Measurements from ENCODE around the gene LYPLAL1.
A peak's percentile ranks its signal among the peaks of the same experiment; 100 is the strongest.
"Not testable (repeated sequence)": the region's sequence is repeated elsewhere in the genome, so short reads cannot be mapped to it uniquely, and the experiment has no call there.

The LYPLAL1 gene

GRCh38 chr1:219163401-219163954, 10.2 kb upstream of the LYPLAL1 start:
- DNase-seq (ENCODE audit: low spot score): no peak

DNA sequence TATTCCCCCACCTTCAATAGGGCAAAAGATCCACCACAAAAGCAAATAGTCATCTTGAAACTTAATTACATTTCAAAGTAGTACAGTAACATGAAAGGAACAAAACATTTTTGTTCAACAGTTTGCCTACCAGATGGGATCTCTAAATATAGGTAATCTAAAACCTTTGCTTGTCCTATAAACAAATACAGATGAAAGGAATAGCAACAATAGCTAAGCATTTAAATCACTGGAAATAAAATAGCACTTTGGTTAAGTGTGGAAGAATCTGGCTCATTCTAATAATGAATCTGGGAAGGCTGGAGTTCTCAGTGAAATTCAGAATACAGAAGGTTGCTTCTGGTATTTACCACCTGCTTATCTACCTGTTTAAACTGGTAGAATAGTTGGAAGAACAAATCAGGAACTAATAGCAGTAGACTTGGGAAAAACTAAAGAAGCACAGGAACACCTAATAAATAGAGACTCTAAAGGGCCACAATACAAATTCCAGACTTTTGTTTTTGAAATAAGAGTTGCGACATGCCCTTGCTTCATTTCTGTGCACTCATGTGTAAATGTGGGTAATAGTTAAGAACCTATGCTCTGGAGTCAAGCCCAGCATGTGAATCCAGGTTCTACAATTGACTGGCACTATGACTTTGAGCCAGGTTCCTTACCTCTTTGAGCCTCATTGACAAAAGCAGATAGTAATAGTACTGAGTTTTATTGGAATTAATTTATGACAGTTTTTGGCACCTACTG, 2.3 kb upstream of the LYPLAL1 start:
- no peak for DNase-seq (ENCODE audit: low spot score)

GRCh38 chr1:219172821-219173220, 857 bp upstream of the LYPLAL1 start:
- DNase-seq (ENCODE audit: low spot score): no peak

DNA sequence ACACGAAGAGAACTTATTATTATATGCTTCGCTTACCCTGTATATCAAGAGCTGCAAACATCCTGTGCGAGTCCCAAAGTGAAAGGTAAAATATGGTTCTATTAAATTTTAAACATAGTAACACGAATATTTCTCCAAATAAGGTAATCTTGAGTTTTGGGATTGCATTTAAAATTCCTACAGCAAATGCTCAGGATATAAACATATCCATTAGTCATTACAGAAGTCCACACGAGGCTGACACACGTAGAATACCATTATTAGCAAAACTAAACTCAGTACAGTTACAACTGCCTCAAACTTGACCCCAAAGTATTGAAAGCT, 282 bp upstream of the LYPLAL1 start:
- DNase-seq (ENCODE audit: low spot score): no peak

DNA sequence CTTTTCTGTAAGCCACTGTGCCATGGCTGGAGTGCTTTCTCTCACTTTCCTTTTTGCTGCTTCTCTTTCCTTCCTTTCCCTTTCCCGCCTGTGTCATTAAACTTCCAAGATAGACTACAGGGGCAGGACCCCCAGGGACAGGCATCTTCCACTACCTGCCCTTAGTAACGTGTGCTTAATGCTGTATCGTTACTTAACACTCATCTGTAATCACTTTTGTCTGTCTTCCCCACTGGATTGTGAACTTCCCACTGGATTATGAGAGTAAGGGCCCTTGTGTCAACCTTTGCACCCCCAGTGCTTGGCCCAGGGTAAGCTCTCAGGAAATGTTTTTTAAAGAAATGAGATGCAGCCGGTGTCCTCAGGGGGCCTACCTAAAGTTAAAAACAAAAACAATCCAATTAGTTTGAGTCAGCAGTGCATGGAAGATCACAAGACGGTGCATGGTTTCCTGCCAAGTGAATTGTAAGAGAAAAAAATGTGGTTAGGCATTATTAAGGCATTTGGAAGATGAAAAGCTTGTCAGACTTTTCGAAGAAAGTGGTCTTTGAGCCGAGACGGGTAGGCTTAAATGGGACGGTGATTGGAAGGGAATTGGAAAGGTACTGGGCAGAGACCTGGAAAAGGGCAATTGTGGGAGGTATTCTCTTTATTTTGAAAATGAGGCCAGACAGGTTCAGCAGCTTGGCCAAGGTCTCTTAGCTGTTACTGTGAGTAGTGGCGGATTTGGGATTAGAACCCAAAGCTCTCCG, 958 bp downstream of the LYPLAL1 start:
- DNase-seq (ENCODE audit: low spot score): peak; percentile 9

- DNase-seq (ENCODE audit: low spot score): no peak
Measured at GRCh38 chr1:219175212-219175564, 1.5 kb downstream of the LYPLAL1 start.

DNA sequence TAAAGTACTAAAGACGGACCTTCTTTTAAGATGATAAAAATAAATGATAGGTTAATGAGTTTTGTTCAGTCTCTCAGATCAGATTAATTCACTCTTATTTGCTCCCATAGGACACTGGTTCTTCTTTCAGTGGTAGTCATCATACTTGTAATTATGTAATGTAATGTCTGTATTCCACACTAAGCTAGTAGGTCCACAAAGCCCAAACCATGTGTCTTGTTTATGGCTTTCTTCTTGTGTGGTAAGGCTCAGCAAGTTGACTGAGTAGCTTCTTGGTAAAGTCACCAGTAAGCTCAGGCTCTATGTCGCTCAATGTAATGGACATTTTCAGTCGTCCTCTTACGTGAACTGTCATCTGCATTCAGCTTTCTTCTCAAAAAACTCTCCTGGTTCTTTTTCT, 2.5 kb downstream of the LYPLAL1 start:
- no peak for DNase-seq (ENCODE audit: low spot score)

DNA sequence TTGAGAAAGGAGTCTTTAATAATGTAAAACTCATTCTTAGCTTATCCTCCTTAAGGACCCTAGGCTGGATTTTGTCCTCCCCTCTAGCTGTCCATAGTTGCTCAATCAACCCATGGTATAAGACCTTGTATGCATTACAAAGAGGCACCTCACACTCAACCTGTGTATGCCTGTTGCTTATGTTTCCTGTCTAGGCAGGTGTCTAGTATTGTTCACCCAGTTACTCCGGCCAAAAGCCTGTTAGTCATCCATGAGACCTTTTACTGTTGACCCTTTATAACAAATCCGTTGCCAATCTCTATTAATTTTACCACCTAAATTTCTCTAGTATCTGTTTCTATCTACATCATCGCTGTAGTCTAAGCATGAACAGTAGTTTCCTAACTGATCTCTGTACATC, 3.7 kb downstream of the LYPLAL1 start:
- DNase-seq (ENCODE audit: low spot score): no peak

DNA sequence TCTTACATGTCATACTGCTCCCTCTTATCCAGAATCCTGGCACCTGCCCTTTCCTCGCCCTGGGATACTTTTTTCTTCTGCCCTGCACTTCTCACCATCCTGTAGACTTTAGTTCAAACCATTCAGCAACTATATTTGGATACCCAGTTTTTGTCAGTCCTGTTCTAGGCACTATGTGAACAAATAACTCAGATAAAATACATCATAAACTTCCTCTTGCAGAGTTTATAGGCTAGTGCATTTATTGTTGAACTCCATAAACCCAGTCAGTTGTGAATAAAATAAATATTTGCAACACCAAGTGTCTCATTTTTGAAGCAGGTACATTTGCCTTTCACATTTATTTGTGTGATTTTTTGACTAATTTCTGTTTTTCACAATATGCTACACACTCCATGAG, 4.3 kb downstream of the LYPLAL1 start:
- no peak for DNase-seq (ENCODE audit: low spot score)

- no peak for DNase-seq (ENCODE audit: low spot score)
Measured at GRCh38 chr1:219179293-219179692, 5.6 kb downstream of the LYPLAL1 start.

- no peak for DNase-seq (ENCODE audit: low spot score)
Measured at GRCh38 chr1:219184337-219184736, 10.7 kb downstream of the LYPLAL1 start.

DNA sequence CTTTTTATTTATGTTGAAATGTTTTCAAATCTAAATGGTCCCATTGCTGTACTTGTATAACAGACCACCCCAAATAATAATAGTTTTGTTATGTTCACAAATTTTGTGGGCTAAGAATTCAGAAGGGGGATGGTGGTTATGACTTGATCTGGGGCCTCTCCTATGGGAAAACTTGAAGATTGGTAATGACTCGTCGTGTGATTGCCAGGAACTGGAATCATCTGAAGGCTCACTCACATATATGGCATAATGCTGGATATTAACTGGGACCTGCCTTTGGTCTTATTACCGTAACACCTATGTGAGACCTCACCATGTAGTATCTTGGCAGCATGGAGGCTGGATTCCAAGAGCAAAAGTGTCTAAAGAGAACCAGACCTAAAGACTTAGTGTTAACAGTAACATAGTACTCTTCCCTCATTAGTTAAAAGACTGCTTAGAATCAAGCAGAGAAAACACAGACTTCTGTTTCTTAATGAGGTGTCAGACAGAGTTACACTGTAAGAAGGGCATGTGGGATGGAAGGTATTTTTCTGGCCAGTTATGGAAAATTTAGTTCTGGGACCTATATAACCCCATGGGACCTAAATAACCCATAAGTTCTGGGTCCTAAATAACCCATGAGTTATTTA, 11.9 kb downstream of the LYPLAL1 start:
- no peak for DNase-seq (ENCODE audit: low spot score)

- DNase-seq (ENCODE audit: low spot score): no peak
Measured at GRCh38 chr1:219188331-219188803, 14.7 kb downstream of the LYPLAL1 start.

GRCh38 chr1:219189021-219189824, 15.5 kb downstream of the LYPLAL1 start:
- DNase-seq (ENCODE audit: low spot score): no peak

DNA sequence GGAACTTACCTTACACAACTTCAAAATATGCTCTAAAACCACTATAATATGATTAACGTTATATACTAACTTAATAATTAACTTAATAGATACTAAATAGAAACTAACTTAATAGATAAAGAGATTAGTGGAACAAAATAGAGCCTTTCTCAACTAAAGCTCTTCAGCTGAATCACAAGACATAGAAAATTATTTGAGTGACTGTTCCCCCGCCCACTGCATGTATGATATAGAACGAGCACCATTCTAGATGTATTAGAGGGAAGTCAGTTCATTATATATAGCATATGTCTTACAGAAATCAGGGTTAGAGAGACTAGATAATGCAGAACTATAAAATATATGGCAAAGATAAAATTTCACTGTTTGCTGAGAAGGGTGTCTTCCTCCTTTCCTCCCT, 16.3 kb downstream of the LYPLAL1 start:
- no peak for DNase-seq (ENCODE audit: low spot score)

GRCh38 chr1:219190605-219191004, 16.9 kb downstream of the LYPLAL1 start:
- no peak for DNase-seq (ENCODE audit: low spot score)

GRCh38 chr1:219195833-219196232, 22.2 kb downstream of the LYPLAL1 start:
- DNase-seq (ENCODE audit: low spot score): not testable (repeated sequence)

DNA sequence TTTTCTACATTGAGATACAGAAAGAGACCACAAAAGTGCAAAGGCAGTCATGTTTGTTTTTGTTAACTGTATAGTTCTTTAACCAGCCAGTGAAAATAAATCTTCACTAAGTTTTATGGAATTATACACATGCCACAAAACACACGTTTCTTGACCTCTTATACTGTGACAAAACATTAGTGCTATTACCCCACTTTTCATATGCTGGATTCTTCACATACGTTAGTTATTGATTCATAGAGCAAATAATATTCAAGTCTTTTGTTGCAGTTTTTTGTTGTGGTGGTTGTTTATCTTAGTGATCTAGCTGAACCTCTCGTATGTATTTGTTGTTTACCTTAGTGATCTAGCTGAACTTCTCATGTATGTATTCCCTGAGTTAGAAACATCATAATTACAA, 28.0 kb downstream of the LYPLAL1 start:
- no peak for DNase-seq (ENCODE audit: low spot score)

DNA sequence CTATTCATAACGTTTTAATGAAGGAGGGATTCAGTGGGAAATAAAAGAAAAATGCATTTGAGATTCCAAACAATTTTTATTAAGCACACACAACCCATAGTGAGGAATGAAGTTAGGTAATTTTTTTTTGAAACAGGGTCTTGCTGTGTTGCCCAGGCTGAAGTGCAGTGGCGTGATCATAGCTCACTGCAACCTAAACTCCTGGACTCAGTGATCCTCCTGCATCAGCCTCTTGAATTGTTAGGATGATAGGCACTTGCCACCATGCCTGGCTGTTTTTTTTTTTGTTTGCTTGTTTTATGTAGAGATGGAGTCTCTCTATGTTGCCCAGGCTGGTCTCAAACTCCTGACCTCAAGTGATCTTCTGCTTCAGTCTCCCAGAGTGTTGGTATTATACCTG, 28.9 kb downstream of the LYPLAL1 start:
- no peak for DNase-seq (ENCODE audit: low spot score)

GRCh38 chr1:219206350-219206749, 32.7 kb downstream of the LYPLAL1 start:
- DNase-seq (ENCODE audit: low spot score): no peak

- DNase-seq (ENCODE audit: low spot score): no peak
Measured at GRCh38 chr1:219209578-219209977, 35.9 kb downstream of the LYPLAL1 start.

DNA sequence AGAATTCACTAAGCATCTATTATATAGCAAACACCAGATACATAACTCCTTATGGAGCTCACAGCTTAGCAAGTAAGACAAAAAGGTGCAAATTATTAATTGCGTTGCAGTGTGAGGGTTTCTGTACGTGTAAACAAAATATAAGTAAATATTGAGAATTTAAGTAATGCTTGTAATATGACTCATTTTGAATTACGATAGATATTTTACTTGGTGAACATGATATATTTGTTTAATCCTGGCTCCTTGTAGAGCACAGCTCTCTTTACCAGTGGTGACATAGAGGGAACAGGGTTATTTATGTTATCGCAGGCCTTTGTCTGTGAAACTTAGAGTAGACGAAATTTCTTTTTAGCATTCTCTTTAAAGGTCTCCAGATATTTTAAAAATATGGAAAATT, 36.4 kb downstream of the LYPLAL1 start:
- DNase-seq (ENCODE audit: low spot score): no peak

Measured in CD4-positive, alpha-beta T cell treated with Interleukin-6 at 100 ng/mL for 8 hours (primary cell).